H1 (cell line): Measurements from ENCODE around the gene TMEM273. TPM values are rescaled to one million over a fixed set of nuclear protein-coding genes. Genes with fewer than 3 reads are reported as not detected.

Experiments
- EGR1 ChIP-seq: IDR thresholded peaks from 2 replicates; pipeline ENCODE4 v1.6.1; 2011; ENCODE audit warnings: low read depth, low read length, borderline replicate concordance
- PHF8 ChIP-seq: fragments of 200-600 bp; sonication (generic); conservative IDR thresholded peaks from 2 replicates; pipeline ENCODE4 v1.7.1; 2012; ENCODE audit warnings: low read depth, mild to moderate bottlenecking, inconsistent platforms, low read length, moderate library complexity
- polyA plus RNA-seq, 7 experiments: library from polyadenylated mRNA; depleted of rRNA in 3 of 7; stranded (reverse) in 5 of 7; unstranded in 2 of 7; fragments of >200 nt in 5 of 7; fragments of 200-250 nt in 2 of 7; gene quantifications; 1 replicate in 5 of 7; 2 replicates in 1 of 7; 4 replicates in 1 of 7; pipeline versions ENCODE4 v1.2.1 to v1.2.3, GENCODE V29; 2011 to 2013; ENCODE audit warnings: missing spikeins in 2 of 7, mixed read lengths in 2 of 7
- total RNA-seq: library from RNA; stranded (reverse); fragmentation: NEBNext Ultra II Directional; extraction: Animal tissue kit (Norgen Biotek cat#: 25700); gene quantifications from 2 replicates; pipeline ENCODE4 v1.2.1, GENCODE V29; 2021

TMEM273 gene
- total and polyA plus RNA-seq, 2 of the 8 experiments (the other 6 are each of a cell fraction or from before 2014, with no cell fraction given) = not detected

DNA sequence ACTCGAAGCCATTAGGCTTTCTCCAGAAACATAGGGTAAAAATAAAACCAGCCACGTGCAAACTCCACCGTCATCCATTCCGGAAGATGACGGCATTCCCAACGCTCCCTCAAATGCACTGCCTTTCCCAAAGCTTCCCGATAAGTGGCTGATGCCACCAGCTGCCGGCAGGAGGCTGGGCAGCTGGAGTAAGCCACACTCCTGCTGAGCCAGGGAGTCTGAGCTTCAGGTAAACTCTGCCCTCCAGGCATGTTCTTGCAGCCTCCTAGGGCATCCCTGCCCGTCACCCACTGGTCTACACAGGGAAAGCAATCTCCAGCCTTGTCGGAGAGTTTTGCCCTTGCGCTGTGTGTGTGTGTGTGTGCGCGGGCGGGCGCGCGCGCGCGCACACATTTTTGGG lies 40.5 kb upstream of the TMEM273 start (continued):
- TF ChIP-seq PHF8 (no peak), EGR1 (no peak)
